ENCODE results near the gene SRP54. TPM values are rescaled to one million over a fixed set of nuclear protein-coding genes. Genes with fewer than 3 reads are reported as not detected.

SRP54 gene
- polyA plus RNA-seq, 3 donors: 24.9 to 33.6 (median 25.4) TPM

GRCh38 chr14:35001621-35002020, 18.8 kb downstream of the SRP54 start:
- Mint-ChIP-seq H3K36me3 (peaks cover 57 to 83% of the 10 kb centered on the region in 2 donors), H3K27ac (no peak overlapping the region), H3K9me3 (no peaks in the 10 kb centered on the region), H3K4me1 (no peaks in the 10 kb centered on the region), H3K4me3 (no peak overlapping the region), H3K27me3 (ENCODE audit: low read depth in 3 of 3) (no peaks in the 10 kb centered on the region)
- Histone ChIP-seq H3K4me3 (replicated peaks in 1 of 3; ENCODE audit: low read depth in 2 of 3, low read length in 3 of 3) (no peak overlapping the region), H3K9me3 (replicated peaks in 1 of 2; ENCODE audit: control insufficient read depth in 1 of 2, insufficient read depth in 1 of 2, low read length in 2 of 2) (no peaks in the 10 kb centered on the region), H3K4me1 (ENCODE audit: control insufficient read depth in 1 of 2, insufficient read depth in 2 of 2, low read length in 2 of 2) (no peaks in the 10 kb centered on the region), H3K36me3 (replicated peaks in 1 of 2; ENCODE audit: control insufficient read depth in 1 of 2, insufficient read depth in 2 of 2, low read length in 2 of 2) (peaks cover 41 to 86% of the 10 kb centered on the region in 2 donors), H4K20me1 (ENCODE audit: insufficient read depth, low read length) (peaks cover 13% of the 10 kb centered on the region), H3K4me2 (replicated peaks; ENCODE audit: extremely low read depth, low read length, poor library complexity, severe bottlenecking) (no peak overlapping the region), H3K27me3 (ENCODE audit: control insufficient read depth in 2 of 2, insufficient read depth in 2 of 2, low read length in 2 of 2) (no peaks in the 10 kb centered on the region), H3K79me2 (ENCODE audit: insufficient read depth, low read length) (peaks cover 14% of the 10 kb centered on the region), H3K9ac (ENCODE audit: insufficient read depth, low read length, poor library complexity, severe bottlenecking) (no peak overlapping the region), H2AFZ (ENCODE audit: insufficient read depth, low read depth, low read length, poor library complexity, severe bottlenecking) (no peak overlapping the region), H3K27ac (ENCODE audit: low read depth in 1 of 2, low read length in 2 of 2) (no peak overlapping the region)
- WGBS (ENCODE audit: insufficient coverage): 100% methylated on average over 1 of the region's 2 CpGs
- intact Hi-C loops (cut with micrococcal nuclease): no loop called here
- DNase-seq: no peak
- no peak for TF ChIP-seq CTCF (IDR thresholded peaks at IDR 0.05)

- intact Hi-C loops (cut with micrococcal nuclease): no loop called here
- Histone ChIP-seq H3K36me3 (replicated peaks in 1 of 2; ENCODE audit: control insufficient read depth in 1 of 2, insufficient read depth in 2 of 2, low read length in 2 of 2) (peaks cover 44 to 82% of the 10 kb centered on the region in 2 donors), H3K9me3 (replicated peaks in 1 of 2; ENCODE audit: control insufficient read depth in 1 of 2, insufficient read depth in 1 of 2, low read length in 2 of 2) (no peaks in the 10 kb centered on the region), H3K9ac (ENCODE audit: insufficient read depth, low read length, poor library complexity, severe bottlenecking) (no peak overlapping the region), H2AFZ (ENCODE audit: insufficient read depth, low read depth, low read length, poor library complexity, severe bottlenecking) (no peak overlapping the region), H3K79me2 (ENCODE audit: insufficient read depth, low read length) (no peaks in the 10 kb centered on the region), H3K4me3 (replicated peaks in 1 of 3; ENCODE audit: low read depth in 2 of 3, low read length in 3 of 3) (no peak overlapping the region), H3K4me1 (ENCODE audit: control insufficient read depth in 1 of 2, insufficient read depth in 2 of 2, low read length in 2 of 2) (no peaks in the 10 kb centered on the region), H4K20me1 (ENCODE audit: insufficient read depth, low read length) (no peaks in the 10 kb centered on the region), H3K27ac (ENCODE audit: low read depth in 1 of 2, low read length in 2 of 2) (no peak overlapping the region), H3K4me2 (replicated peaks; ENCODE audit: extremely low read depth, low read length, poor library complexity, severe bottlenecking) (no peak overlapping the region), H3K27me3 (ENCODE audit: control insufficient read depth in 2 of 2, insufficient read depth in 2 of 2, low read length in 2 of 2) (no peaks in the 10 kb centered on the region)
- DNase-seq: no peak
- no peaks in the 10 kb centered on the region for H3K4me1 Mint-ChIP-seq
- H3K36me3 Mint-ChIP-seq: peaks cover 65 to 83% of the 10 kb centered on the region in 2 donors
- TF ChIP-seq CTCF (IDR thresholded peaks at IDR 0.05): no peak
- WGBS (ENCODE audit: insufficient coverage): 100% methylated on average over 1 of the region's 1 CpG
- no peak overlapping the region for H3K4me3 Mint-ChIP-seq
- no peak overlapping the region for H3K27ac Mint-ChIP-seq
- no peaks in the 10 kb centered on the region for H3K9me3 Mint-ChIP-seq
- no peaks in the 10 kb centered on the region for H3K27me3 Mint-ChIP-seq (ENCODE audit: low read depth in 3 of 3)
Measured at GRCh38 chr14:35004839-35005238, 22.0 kb downstream of the SRP54 start.
